Left forelimb (tissue), 1 donor: Measurements from ENCODE around the gene VSNL1.

ENCODE experiments used
- DNase-seq: peaks from one replicate; pipeline ENCODE4 v3.0.0-alpha.2; 2018; ENCODE audit warnings: low spot score

The VSNL1 gene

DNA sequence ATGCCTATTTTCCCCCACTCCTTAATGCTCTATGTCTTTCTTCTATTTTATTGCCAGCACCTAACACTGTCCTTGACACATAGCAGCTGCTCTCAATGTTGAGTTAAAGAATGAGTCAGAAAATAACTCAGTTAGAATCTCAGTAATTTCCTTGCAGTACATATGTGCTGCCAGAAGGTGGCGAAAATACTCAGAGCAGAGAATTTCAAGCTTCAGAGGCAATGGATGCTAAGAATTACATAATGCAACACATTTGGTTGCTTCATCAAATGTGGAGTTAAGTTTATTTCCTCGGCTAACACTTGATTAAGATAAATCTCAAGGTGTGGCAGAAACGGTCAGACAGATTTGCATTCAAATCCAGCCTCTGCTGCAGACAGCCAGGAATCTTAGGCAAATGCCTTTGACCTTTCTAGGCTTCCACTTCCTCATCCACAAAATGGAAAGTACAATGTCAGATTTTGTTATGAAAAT is 105.6 kb downstream of the VSNL1 start:
- no peak for DNase-seq

DNA sequence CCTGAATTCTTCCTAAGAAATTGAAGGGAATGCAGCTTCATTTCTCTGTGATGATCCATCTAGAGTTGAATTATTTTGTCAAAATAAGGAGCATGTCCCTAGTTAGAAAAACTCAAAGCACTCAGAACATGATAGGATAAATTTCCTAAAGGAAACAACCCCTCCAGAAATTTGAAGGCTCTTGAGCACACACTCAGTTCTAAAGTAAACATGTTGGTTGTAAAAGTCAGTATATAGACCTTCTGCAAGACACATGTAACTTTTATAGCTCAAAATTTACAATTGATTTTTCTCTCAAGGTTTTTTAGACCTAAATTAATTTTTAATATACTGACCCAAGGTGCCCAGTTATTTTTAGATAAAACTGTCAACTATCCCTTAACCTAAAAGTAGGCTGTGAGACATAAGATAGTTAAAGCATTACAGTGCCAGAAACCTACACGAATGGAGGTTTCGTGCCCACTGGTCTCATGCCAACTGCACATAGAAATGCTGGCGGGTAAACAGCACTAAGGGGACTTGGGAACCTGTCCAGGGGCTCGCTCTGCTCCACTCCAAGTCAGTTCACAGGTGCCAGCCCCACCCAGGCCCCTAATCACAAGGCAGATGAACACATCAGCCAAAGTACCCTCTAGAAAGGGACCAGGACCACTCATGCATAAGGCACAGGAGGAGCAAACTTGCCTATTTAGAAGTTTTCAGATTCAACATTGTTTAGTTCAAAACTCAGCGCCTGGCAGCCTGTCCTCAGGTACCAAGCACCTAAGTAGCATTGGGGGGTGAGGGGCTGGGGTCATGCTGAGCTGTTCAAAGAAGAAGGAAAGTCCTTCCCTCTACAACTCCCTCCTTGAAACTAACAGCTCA is 106.6 kb downstream of the VSNL1 start:
- DNase-seq = no peak

DNA sequence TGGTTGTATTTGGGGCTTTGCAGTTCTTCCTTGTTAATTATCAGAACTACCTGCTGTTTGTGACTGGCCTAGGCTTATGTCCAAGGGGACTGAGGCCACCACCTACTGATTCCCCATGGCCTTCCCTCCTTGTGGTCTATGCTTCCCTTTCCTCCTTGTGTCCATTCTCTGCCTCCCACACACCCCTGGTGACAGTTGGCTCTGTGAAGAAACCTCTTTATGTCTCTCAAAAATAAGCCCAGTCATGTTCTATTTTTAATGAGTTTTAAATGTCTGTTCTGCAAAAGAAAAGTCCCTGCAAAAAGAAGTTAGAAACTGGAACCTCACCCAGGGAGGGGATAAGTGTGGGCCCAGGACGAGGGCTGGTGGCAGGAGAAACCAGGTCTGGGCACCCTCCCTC is 108.1 kb downstream of the VSNL1 start:
- DNase-seq = no peak

DNA sequence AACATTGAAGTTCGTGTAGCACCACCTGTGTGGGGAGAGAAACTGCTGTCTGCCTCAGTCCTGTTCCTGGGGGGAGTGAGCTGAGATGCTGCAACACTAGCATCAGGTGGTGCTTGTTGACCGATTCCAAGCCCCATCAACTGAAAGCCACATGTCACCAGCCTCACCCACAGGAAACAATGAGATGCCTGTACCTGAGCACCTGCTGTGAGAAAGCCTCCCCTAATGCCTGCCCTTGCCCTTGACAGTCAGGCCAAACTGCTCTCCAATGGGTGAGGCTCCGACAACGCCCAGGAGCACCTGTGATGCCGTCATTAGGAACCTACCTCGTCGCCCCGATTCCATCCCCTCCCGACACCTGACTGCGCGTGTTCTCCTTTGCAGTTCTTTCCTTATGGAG is 108.5 kb downstream of the VSNL1 start:
- DNase-seq = no peak

DNA sequence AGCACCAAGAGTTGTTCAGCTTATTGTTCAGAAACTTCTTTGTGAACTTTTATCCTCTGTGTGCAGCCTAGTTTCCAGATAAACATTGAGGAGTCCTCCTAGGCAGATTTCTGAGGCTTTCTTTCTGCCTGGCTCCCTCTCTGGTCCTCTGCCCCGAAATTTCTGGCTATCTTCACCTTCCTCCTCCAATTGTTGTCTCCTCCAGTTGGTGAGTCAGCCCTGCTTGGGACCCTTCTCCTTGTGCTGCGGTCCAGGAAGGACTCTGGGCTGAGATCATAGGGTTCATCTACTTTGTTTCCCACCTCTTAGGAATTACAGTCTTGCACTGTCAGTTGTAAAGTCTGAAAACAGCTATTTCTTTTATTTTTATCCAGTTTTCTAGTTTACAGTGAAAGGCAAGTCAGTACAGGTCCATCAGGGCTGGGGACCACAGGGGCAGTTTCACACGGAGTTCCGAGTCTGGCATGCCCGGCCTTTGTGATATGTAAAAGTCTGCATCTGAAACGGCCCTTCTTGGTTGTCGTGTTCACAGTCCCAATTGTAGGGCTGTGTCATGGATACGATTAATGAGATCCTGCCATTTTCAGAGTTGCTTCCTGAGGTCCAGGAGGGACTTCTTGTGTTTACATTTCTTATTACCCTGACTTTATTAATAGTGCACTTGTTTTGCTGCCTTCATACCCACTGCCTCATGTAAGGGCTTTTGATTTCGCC is 112.3 kb downstream of the VSNL1 start:
- DNase-seq = no peak

DNA sequence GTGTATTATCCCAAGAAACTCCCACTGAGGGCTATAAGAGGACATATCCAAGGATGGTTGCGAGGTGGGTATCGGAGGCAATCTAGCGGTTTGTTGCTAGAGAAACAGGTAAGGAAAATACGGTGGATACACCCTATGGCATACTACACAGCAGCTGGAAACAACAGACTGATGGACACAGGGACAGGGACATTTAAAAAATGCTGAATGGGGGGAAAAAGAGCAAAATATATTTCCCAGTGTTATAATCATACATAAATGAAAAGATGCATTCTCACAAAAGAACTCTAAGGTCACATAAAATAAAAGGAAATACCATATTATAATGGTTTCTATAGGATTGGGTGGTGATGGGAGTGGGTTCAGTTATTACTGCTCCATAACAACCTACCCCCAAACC is 117.3 kb downstream of the VSNL1 start:
- no peak for DNase-seq

DNA sequence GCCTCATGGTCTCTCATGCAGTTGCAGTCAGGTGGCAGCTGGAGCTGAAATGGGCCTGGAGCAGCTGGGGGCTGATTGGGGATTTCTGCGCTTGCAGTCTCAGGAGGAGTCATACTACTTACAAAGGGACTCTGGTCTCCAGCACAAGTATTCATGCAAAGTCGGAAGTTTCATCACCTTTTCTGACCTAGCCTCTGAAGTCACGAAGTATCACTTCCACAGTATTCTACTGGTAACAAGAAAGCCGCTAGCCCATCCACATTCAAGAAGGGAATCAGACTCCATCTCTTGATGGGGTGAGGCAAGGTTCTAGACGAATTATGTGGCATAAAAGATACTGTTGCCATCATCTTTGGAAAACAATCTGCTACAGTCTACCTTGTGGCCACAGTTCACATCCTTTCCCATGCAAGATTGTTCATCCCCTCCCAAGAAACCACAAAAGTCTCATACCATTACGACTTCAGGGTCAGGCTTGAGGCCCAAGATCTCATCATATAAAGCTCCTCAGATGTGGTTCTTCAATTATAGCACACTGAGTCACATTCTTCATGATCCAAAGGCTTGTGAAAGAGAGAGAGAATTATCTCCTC is 117.9 kb downstream of the VSNL1 start:
- DNase-seq = no peak

DNA sequence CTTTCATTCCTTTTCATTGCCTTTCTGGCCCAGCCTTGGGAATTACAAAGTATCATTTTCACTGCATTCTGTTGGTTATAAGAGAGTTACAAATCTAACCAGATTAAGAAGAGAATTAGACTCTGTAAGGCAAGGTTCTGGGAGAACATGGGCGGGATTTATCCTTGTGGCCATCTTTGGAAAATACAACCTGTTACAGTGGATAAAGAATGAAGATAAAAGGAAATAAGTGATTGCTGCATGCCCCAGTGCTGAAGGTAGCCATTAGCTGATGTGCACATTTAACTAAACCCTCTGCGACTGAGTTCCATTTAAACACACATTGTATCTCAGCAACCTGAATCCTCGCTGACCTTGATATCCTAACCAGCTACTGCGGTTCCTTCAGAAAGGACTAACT is 119.7 kb downstream of the VSNL1 start:
- DNase-seq = no peak

DNA sequence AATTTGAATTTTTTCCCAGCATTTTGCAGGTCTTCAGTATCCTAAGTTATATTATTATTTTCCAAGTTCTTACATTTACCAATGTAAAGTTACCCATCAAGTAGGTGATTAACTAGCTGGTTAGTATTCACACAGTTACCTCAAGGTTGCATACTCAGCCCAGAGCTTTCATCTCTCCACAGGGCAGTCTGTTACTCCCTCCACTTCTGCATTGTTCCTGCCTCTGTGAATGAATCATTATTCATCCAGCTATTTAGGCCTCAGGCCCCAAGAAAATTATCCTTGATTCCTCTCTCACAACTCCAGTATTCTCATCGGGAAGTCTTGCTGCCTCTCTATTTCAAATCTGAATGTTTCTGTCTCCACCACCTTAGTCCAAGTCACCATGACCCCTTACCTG is 121.0 kb downstream of the VSNL1 start:
- DNase-seq = no peak

DNA sequence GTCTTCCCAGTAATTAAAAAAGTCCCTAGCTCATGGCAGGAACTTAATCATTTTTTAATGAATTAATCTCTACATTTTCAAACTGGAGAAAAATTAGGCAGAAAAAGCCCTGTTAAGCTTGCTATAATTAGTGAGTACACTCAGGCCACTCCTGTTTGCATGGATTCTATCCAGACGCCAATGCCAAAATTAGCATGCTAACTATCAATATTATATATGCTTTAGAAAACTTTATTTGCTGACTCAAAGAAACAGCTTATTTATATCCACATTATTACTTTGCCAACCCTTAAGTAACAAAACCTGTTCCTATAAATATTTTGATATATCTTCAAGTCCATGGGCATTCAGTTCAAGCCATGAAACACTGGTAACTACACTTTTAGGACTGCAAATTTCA is 122.2 kb downstream of the VSNL1 start:
- DNase-seq = no peak

DNA sequence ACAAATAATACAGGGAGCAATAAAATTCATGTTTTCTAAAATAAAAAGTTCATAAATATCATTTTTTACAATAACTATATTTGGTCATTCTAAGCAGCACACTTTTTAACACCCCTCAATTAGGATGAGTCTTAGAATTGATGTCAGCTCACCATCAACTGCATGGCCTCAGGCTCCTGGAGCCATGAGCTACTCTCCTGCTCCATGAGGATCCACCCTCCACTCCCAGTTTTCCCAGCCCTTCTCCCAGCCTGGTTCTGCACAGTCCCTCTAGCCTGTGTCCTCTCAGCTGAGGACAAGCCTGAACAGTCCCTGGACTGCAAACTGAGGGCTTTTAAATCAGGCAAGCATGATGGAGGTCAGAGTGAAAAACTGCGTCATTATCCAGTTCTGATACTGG is 124.0 kb downstream of the VSNL1 start:
- no peak for DNase-seq

DNA sequence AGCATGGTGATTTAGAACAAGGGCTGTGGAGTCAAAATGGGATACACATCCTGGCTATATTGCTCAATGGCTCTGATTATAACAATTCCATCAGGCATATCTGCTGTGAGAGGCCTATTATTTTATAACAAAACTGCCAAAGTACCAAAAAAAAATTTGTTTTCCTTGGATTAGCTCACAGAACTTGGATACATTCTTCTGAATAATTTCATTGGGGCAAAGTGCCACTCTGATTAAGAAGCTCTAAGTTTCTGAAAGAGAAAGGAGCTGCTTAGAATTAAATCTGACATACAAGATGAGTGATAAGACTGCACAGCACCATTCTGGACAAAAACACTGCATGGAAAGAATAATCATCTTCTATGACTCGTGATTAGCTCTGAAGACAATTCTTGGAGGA is 127.4 kb downstream of the VSNL1 start:
- no peak for DNase-seq

DNA sequence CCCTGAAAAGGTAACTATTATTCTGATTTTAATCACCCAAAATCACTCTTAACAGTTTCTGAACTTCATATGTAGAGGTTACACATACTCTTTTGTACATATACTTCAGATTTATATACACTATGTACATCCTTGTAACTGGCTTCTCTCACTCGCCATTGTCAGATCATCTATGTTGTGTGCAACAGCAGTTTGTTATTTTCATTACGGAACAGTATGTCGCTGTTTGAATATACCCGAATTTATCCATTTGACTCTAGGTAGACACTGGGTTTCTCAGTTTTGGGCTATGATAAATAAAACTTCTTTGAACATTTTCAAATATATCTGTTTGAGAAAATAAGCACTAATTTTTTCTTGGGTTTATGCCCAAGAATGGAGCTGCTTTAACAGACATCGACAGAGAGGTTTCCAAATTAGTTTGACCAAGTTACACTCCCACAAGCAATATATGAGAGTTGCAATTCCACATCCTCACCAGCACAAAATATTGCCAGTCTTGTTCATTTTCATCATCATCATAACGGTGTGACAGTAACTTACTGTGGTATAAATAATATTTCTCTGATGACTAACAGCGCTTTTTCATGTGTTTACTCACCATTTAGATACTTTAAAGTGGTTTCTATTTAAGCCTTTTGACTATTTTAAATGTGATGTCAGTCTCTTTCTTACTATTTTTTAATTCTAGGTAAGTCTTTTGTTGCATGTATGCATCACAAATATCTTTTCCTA is 132.3 kb downstream of the VSNL1 start:
- no peak for DNase-seq

DNA sequence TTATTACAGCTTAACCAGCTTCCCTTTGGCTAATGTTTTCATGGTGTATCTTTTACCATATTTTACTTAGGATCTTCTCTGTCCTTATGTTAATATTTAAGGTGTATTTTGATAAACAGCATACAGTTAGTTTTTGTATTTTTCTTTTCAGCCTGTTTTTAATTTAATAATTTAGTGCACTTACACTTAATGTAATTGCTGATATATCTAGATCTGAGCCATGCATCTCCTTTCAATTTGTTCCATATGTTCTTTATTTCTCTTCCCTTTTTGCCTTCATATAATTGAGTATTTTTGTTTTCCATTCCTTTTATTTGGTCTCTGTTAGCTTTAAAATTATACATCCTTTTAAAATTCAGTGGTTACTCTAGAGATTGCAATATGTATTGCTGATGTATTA is 134.3 kb downstream of the VSNL1 start:
- no peak for DNase-seq

DNA sequence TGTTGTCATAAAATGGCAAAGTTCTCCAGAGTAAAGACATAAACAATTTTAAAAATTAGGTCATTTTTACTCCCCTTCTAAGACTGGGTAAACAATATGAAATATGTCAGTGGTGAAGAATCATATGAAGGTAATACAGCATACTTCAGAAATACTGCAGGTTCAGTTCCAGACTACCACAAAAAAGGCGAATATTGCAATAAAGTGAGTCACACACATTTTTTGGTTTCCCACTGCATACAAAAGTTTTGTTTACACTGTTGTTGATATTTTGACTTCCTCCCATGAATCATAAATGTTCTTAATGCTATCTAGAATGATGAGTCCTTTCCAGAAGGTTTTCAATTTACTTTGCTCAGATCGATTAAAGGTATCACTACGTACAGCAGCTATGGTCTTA is 139.6 kb downstream of the VSNL1 start:
- no peak for DNase-seq

DNA sequence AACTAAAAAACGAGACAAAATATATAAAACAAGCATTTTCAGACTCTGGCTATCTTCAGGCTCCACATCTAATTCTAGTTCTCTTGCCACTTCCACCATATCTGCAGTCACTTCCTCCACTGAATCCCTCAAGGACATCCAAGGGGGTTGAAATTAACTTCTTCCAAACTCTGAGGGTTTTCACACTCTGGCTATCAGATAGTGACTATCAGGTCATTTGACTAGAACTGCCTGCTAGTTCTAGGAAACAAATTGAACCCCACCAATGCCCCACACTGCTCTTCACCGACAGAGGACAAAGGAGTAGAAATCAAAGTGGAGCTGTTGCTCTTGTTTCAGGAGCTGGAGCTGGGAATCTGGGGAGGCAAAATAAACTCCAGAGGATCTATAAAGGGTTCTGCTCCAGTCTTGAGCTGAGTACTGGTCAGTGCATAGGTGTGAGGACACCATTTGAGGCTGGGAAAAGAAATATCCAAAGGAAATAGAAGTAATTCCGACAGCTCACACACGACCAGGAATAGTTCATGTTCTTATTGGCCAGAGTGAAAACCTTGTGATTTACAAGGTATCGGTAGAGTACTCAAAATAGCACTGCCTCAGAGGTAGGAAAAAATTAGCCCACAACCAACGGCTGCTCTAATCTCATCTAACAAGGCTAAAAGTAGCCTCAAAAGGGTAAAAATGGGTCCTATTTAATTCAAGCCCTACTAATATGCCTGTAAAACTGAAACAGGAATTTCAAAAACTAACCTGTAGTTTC is 141.8 kb downstream of the VSNL1 start:
- no peak for DNase-seq

DNA sequence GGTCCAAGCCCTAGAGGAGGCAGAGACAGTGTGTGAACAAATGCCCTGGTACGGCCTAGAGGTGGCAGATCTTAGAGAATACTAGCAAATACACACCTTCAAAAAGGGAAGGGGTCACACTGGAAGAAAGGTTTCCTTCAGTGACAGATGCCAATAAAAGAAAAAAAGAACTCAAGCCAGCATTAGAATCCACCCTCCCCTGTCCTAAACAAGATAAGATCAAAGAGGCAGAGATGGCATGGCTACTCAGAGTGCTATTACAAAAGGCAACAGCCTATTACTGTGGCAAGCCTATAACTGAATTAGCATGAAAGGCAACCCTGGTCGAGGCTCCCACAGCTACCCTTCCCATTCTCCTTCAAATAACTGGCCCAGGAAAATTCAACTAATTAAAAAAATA is 143.5 kb downstream of the VSNL1 start:
- DNase-seq = no peak

DNA sequence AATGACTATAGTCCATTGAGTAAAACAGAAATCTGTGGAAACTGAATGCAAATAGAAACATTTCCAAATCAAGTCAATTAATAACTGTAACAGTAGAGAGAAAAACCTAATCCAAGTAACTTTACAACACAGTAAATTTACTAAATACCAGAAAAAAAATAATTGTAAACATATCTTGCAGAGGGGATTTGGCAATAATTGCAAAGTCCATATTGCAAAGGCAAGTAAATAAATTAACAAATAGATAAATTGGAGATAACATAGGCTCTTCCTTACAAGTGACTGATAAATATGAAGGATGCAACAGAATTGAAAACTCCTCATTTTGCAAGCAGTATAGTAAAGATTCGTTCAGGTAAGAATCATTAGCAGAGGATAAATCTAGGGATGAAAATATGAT is 148.1 kb downstream of the VSNL1 start:
- no peak for DNase-seq

DNA sequence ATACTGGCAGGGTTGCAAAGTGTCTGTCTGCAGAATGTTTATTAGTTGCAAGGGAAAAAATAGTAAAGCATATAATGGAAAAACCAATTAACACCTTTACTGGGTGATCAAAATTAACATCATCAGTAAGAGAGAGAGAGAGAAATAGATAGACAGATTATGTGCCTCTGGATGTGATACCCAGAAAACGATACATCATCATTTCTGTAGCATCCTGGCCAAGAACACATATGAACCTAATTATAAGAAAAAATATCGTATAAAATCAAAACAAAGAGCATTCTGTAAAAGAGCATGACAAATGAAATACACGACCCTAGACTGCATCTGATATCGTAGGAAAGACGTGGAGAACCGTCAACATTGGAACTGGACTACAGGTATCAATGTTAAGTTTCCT is 148.5 kb downstream of the VSNL1 start:
- no peak for DNase-seq

DNA sequence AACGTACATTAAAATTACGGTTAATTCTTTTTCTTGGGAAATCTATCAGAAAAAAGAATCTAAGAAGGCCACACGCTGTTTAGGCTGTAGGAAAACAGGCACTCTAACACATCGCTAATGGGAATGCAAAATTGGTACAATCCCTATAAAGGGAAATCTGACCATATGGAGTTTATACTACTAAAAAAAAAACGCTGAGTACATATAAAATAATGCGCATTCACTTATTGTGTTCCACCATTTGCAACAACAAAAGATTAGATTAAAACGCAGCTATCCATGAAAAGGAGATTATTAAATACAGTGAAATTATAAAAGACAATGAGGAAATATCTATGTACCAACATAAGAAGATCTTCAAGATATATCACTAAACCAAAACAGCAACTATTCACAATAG is 150.3 kb downstream of the VSNL1 start:
- no peak for DNase-seq
